SK-N-SH (cell line): ENCODE data around the gene VPS13A. TPM values are rescaled to one million over a fixed set of nuclear protein-coding genes. Genes with fewer than 3 reads are reported as not detected.

Experiments used
- CTCF ChIA-PET: fragments of 300-600, 350-600 bp; formaldehyde crosslinking; extraction: SDS; loops from one replicate; lab custom pipeline; 2021; lab: Yijun Ruan, JAX
- POLR2A ChIA-PET: fragments of 350-600 bp; sonication (Branson Sonifier 250); formaldehyde crosslinking; extraction: SDS; loops from one replicate; lab custom pipeline; 2020; ENCODE audit warnings: antibody characterized with exemption, inconsistent platforms; lab: Yijun Ruan, JAX
- DNase-seq: peaks from one replicate; pipeline ENCODE4 v3.0.0; 2012
- H2AFZ ChIP-seq: fragments of 200-600 bp; sonication (generic); 2 replicates; pipeline ENCODE4 v1.8.1; 2016; ENCODE audit warnings: antibody characterized with exemption, mild to moderate bottlenecking, low read depth
- H3F3A ChIP-seq: fragments of 200-600 bp; sonication (generic); replicated peaks from 2 replicates; pipeline ENCODE3; 2016; ENCODE audit warnings: antibody characterized with exemption, mild to moderate bottlenecking; ENCODE audit not compliant: insufficient read depth
- H3K27ac ChIP-seq, 2 experiments: fragments of 200-500 bp in 1 of 2; fragments of 200-600 bp in 1 of 2; sonication (Bioruptor generic) in 1 of 2; sonication (generic), shearing (Covaris generic) in 1 of 2; 2 replicates each; pipeline versions ENCODE4 v1.5.1 to v1.6.1; 2014 to 2016; ENCODE audit warnings: low read depth in 2 of 2, inconsistent platforms in 1 of 2, low read length in 1 of 2, mild to moderate bottlenecking in 1 of 2, mixed read lengths in 1 of 2
- H3K27me3 ChIP-seq: fragments of 200-600 bp; sonication (generic), shearing (Covaris generic); 2 replicates; pipeline ENCODE4 v1.6.1; 2016; ENCODE audit warnings: mixed run types; ENCODE audit not compliant: insufficient read depth
- H3K36me3 ChIP-seq, 2 experiments: fragments of 200-500 bp in 1 of 2; fragments of 200-600 bp in 1 of 2; sonication (Bioruptor generic) in 1 of 2; sonication (generic) in 1 of 2; replicated peaks in 1 of 2; 2 replicates each; pipeline versions ENCODE3 to v1.5.1; 2014 to 2016; ENCODE audit warnings: low read length in 1 of 2, mild to moderate bottlenecking in 1 of 2; ENCODE audit not compliant: insufficient read depth in 2 of 2, control insufficient read depth in 1 of 2
- H3K4me1 ChIP-seq, 2 experiments: fragments of 200-500 bp in 1 of 2; fragments of 200-600 bp in 1 of 2; sonication (Bioruptor generic) in 1 of 2; sonication (generic), shearing (Covaris generic) in 1 of 2; 2 replicates each; pipeline versions ENCODE4 v1.5.1 to v1.6.1; 2014 to 2016; ENCODE audit warnings: low read depth in 1 of 2, low read length in 1 of 2, mixed run types in 1 of 2; ENCODE audit not compliant: insufficient read depth in 2 of 2, control insufficient read depth in 1 of 2
- H3K4me2 ChIP-seq: fragments of 200-600 bp; sonication (generic), shearing (Covaris generic); 2 replicates; pipeline ENCODE4 v1.6.1; 2017; ENCODE audit warnings: mixed run types
- H3K4me3 ChIP-seq, 2 experiments: fragments of 200-500 bp in 1 of 2; fragments of 200-600 bp in 1 of 2; sonication (Bioruptor generic) in 1 of 2; sonication (generic), shearing (Covaris generic) in 1 of 2; 2 replicates each; pipeline versions ENCODE4 v1.5.1 to v1.8.1; 2014 to 2016; ENCODE audit warnings: low read depth in 2 of 2, inconsistent platforms in 1 of 2, low read length in 1 of 2, mild to moderate bottlenecking in 1 of 2, mixed read lengths in 1 of 2, moderate library complexity in 1 of 2
- H3K79me2 ChIP-seq: fragments of 200-600 bp; sonication (generic); 2 replicates; pipeline ENCODE4 v1.8.1; 2017; ENCODE audit warnings: mild to moderate bottlenecking; ENCODE audit not compliant: insufficient read depth
- H3K9ac ChIP-seq: fragments of 200-600 bp; sonication (generic); 2 replicates; pipeline ENCODE4 v1.6.1; 2017; ENCODE audit warnings: mixed run types
- H3K9me2 ChIP-seq: fragments of 200-600 bp; sonication (generic); 2 replicates; pipeline ENCODE4 v1.6.1; 2017; ENCODE audit warnings: mixed run types
- H3K9me3 ChIP-seq: fragments of 200-600 bp; sonication (generic); 2 replicates; pipeline ENCODE4 v1.6.1; 2017; ENCODE audit warnings: mixed run types, mild to moderate bottlenecking, moderate library complexity
- H4K20me1 ChIP-seq: fragments of 200-600 bp; sonication (generic); 2 replicates; pipeline ENCODE4 v1.6.1; 2017; ENCODE audit warnings: mild to moderate bottlenecking, mixed run types; ENCODE audit not compliant: insufficient read depth
- CHD2 ChIP-seq: fragments of 150-350 bp; IDR thresholded peaks from 2 replicates; pipeline ENCODE4 v1.6.1; 2018; ENCODE audit warnings: low read length; ENCODE audit not compliant: partially characterized antibody
- EP300 ChIP-seq, 2 experiments: IDR thresholded peaks; 2 replicates each; pipeline versions ENCODE4 v1.4.0 to v1.6.1; 2012; ENCODE audit warnings: borderline replicate concordance in 1 of 2, low read depth in 1 of 2, low read length in 1 of 2
- FOXM1 ChIP-seq: IDR thresholded peaks from 2 replicates; pipeline ENCODE4 v1.4.0; 2012; ENCODE audit warnings: low read depth, mild to moderate bottlenecking
- GATA2 ChIP-seq: sonication (generic); formaldehyde crosslinking; IDR thresholded peaks from 2 replicates; pipeline ENCODE4 v1.5.0; 2020; ENCODE audit warnings: mild to moderate bottlenecking, missing genetic modification reagents
- JUND ChIP-seq: IDR thresholded peaks from 2 replicates; pipeline ENCODE4 v1.4.0; 2012
- MEF2A ChIP-seq: IDR thresholded peaks from 2 replicates; pipeline ENCODE4 v1.4.0; 2012; ENCODE audit warnings: low read depth, borderline replicate concordance
- NRF1 ChIP-seq: IDR thresholded peaks from 2 replicates; pipeline ENCODE4 v1.6.1; 2012; ENCODE audit warnings: low read depth, mild to moderate bottlenecking, low read length
- RAD21 ChIP-seq: IDR thresholded peaks from 2 replicates; pipeline ENCODE4 v1.6.1; 2012; ENCODE audit warnings: mild to moderate bottlenecking, low read length
- RCOR1 ChIP-seq: fragments of 150-350 bp; IDR thresholded peaks from 2 replicates; pipeline ENCODE4 v1.6.1; 2017; ENCODE audit warnings: antibody characterized with exemption, low read length
- REST ChIP-seq: IDR thresholded peaks from 2 replicates; pipeline ENCODE4 v1.6.1; 2012; ENCODE audit warnings: mild to moderate bottlenecking, low read depth, low read length, moderate library complexity
- RFX5 ChIP-seq: IDR thresholded peaks from 2 replicates; pipeline ENCODE4 v1.6.1; 2012; ENCODE audit warnings: mild to moderate bottlenecking, improper control_type of control experiment, low read length
- RXRA ChIP-seq: IDR thresholded peaks from 2 replicates; pipeline ENCODE4 v1.4.0; 2012; ENCODE audit warnings: low read depth, mild to moderate bottlenecking, borderline replicate concordance
- SIN3A ChIP-seq: IDR thresholded peaks from 2 replicates; pipeline ENCODE4 v1.6.1; 2012; ENCODE audit warnings: low read depth, mild to moderate bottlenecking, low read length, moderate library complexity, borderline replicate concordance
- SMC3 ChIP-seq: IDR thresholded peaks from 2 replicates; pipeline ENCODE4 v1.6.1; 2012; ENCODE audit warnings: low read depth, low read length, improper control_type of control experiment
- TCF12 ChIP-seq: IDR thresholded peaks from 2 replicates; pipeline ENCODE4 v1.4.0; 2012
- TEAD4 ChIP-seq: IDR thresholded peaks from 2 replicates; pipeline ENCODE4 v1.4.0; 2012; ENCODE audit warnings: mild to moderate bottlenecking, borderline replicate concordance; ENCODE audit not compliant: insufficient read depth
- YY1 ChIP-seq: IDR thresholded peaks from 2 replicates; pipeline ENCODE4 v1.4.0; 2012; ENCODE audit warnings: low read depth, mild to moderate bottlenecking
- WGBS: methylation state at CpG from one replicate; pipeline ENCODE4 v1.1.6; 2017; ENCODE audit warnings: low lambda C conversion rate; 5-methylcytosine and 5-hydroxymethylcytosine counted together
- polyA plus RNA-seq, 3 experiments: library from polyadenylated mRNA; depleted of rRNA; stranded (reverse); fragments of >200 nt; gene quantifications; 2 replicates each; pipeline ENCODE4 v1.2.3, GENCODE V29; 2012
- TF ChIP-seq, protein P1 (sequence below): IDR thresholded peaks from 2 replicates; pipeline ENCODE4; 2012
- TF ChIP-seq, protein P2 (sequence below): IDR thresholded peaks from 2 replicates; pipeline ENCODE4 v1.4.0; 2012; ENCODE audit warnings: low read depth, borderline replicate concordance
- TF ChIP-seq, protein P3 (sequence below): fragments of 150-350 bp; IDR thresholded peaks from 2 replicates; pipeline ENCODE4 v1.6.1; 2017; ENCODE audit warnings: antibody characterized with exemption, low read length, low read depth, borderline replicate concordance

VPS13A gene
- polyA plus RNA-seq, 1 of the 3 experiments (the other 2 are of a cell fraction): 6.0 TPM

DNA sequence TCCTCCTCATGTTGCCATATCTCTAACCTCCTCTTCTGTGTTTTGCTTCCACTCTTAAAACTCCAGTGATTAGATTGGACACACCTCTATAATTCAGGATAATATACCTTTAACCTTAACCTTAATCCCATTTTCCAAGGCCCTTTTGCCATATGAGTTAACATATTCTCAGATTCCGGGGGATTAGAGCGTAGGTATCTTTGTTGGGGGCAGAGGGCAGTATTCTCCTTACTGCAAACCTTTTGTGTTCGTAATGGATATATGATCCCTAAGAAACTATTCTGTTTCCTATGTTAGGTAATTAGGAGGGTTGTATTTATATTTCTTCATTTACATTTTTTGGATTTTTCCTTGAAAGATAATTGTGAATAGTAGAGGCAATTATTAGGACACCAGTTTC, 99.5 kb downstream of the VPS13A start:
- 97% methylated on average over 3 of the region's 3 CpGs for WGBS

DNA sequence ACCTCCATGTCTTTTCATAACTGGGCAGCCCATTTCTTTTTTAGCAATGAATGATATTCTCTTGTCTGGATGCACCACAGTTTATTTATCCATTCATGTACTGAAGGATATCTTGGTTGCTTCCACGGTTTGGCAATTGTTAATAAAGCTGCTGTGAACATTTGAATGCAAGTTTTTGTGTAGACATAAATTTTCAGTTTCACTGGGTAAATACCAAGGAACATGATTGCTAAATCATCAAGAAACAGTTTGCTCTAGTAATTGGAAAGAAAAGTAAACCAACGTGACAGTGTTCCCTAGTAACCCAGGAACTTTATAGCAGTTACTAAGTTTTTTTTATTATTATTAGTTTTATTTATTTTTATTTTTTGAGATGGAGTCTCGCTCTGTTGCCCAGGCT, 100.4 kb downstream of the VPS13A start:
- Histone ChIP-seq H4K20me1 (no peaks in the 10 kb centered on the region), H3K4me3 (no peak overlapping the region), H2AFZ (no peak overlapping the region), H3K9me3 (no peaks in the 10 kb centered on the region), H3K27ac (no peak overlapping the region), H3K9me2 (no peaks in the 10 kb centered on the region), H3K27me3 (no peaks in the 10 kb centered on the region), H3K4me2 (no peak overlapping the region), H3K79me2 (no peaks in the 10 kb centered on the region), H3K4me1 (no peaks in the 10 kb centered on the region), H3K36me3 (peaks cover 24 to 38% of the 10 kb centered on the region in 2 experiments), H3F3A (no peaks in the 10 kb centered on the region), H3K9ac (no peak overlapping the region)
- DNase-seq: no peak
- TF ChIP-seq TCF12 (no peak), SIN3A (no peak), JUND (no peak), EP300 (IDR thresholded peaks at IDR 0.05; ENCODE audit: borderline replicate concordance in 1 of 2, low read depth in 1 of 2, low read length in 1 of 2) (no peak), MEF2A (no peak), REST (no peak), FOXM1 (no peak), RXRA (no peak), YY1 (no peak), RCOR1 (no peak), RFX5 (no peak)
- TF ChIP-seq, protein P1, sequence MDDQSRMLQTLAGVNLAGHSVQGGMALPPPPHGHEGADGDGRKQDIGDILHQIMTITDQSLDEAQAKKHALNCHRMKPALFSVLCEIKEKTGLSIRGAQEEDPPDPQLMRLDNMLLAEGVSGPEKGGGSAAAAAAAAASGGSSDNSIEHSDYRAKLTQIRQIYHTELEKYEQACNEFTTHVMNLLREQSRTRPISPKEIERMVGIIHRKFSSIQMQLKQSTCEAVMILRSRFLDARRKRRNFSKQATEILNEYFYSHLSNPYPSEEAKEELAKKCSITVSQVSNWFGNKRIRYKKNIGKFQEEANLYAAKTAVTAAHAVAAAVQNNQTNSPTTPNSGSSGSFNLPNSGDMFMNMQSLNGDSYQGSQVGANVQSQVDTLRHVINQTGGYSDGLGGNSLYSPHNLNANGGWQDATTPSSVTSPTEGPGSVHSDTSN: no peak
- POLR2A ChIA-PET: no interaction called here
- CTCF ChIA-PET: no interaction called here
- 91% methylated on average over 3 of the region's 3 CpGs for WGBS

More for the DNA sequence above, 99.5 kb downstream of the VPS13A start:
- no peak overlapping the region for H3K4me3 ChIP-seq
- no peaks in the 10 kb centered on the region for H4K20me1 ChIP-seq
- H3K79me2 ChIP-seq: no peaks in the 10 kb centered on the region
- no peaks in the 10 kb centered on the region for H3K9me2 ChIP-seq
- H3K27me3 ChIP-seq: no peaks in the 10 kb centered on the region
- ChIA-PET POLR2A (no interaction called here), CTCF (no interaction called here)
- no peaks in the 10 kb centered on the region for H3K9me3 ChIP-seq
- H3K4me1 ChIP-seq: no peaks in the 10 kb centered on the region
- no peak overlapping the region for H2AFZ ChIP-seq
- H3K9ac ChIP-seq: no peak overlapping the region
- no peak for TF ChIP-seq RAD21
- TF ChIP-seq MEF2A: no peak
- TF ChIP-seq, protein P2, sequence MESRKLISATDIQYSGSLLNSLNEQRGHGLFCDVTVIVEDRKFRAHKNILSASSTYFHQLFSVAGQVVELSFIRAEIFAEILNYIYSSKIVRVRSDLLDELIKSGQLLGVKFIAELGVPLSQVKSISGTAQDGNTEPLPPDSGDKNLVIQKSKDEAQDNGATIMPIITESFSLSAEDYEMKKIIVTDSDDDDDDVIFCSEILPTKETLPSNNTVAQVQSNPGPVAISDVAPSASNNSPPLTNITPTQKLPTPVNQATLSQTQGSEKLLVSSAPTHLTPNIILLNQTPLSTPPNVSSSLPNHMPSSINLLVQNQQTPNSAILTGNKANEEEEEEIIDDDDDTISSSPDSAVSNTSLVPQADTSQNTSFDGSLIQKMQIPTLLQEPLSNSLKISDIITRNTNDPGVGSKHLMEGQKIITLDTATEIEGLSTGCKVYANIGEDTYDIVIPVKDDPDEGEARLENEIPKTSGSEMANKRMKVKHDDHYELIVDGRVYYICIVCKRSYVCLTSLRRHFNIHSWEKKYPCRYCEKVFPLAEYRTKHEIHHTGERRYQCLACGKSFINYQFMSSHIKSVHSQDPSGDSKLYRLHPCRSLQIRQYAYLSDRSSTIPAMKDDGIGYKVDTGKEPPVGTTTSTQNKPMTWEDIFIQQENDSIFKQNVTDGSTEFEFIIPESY: no peak
- TF ChIP-seq SMC3: no peak
- TF ChIP-seq CHD2: no peak
- no peak for TF ChIP-seq TEAD4
- no peak for TF ChIP-seq GATA2
- TF ChIP-seq NRF1: no peak
- TF ChIP-seq, protein P3, sequence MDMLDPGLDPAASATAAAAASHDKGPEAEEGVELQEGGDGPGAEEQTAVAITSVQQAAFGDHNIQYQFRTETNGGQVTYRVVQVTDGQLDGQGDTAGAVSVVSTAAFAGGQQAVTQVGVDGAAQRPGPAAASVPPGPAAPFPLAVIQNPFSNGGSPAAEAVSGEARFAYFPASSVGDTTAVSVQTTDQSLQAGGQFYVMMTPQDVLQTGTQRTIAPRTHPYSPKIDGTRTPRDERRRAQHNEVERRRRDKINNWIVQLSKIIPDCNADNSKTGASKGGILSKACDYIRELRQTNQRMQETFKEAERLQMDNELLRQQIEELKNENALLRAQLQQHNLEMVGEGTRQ: no peak
- TF ChIP-seq RFX5: no peak
- no peak for TF ChIP-seq YY1
- H3K4me2 ChIP-seq: no peak overlapping the region
- H3K27ac ChIP-seq: no peak overlapping the region
- peaks cover 16 to 30% of the 10 kb centered on the region in 2 experiments for H3K36me3 ChIP-seq
- no peak for DNase-seq
- H3F3A ChIP-seq: no peaks in the 10 kb centered on the region
